PFSK-1 (cell line): Measurements from ENCODE around the gene RNASE7. TPM values are rescaled to one million over a fixed set of nuclear protein-coding genes. Genes with fewer than 3 reads are reported as not detected.

Source experiments
- FOXP2 ChIP-seq: optimal IDR thresholded peaks from 2 replicates; pipeline ENCODE3; 2011; ENCODE audit warnings: borderline replicate concordance, control low read depth, inconsistent platforms; ENCODE audit not compliant: insufficient read depth; ENCODE audit errors: extremely low read length, extremely low read depth
- POLR2AphosphoS5 ChIP-seq: IDR thresholded peaks from 2 replicates; pipeline ENCODE4 v1.6.1; 2012; ENCODE audit warnings: low read depth, mild to moderate bottlenecking, control low read depth, low read length, moderate library complexity
- REST ChIP-seq, 2 experiments: IDR thresholded peaks; 2 replicates each; pipeline versions ENCODE4 v1.6.1 to v1.8.0; 2011 to 2012; ENCODE audit warnings: low read depth in 2 of 2, low read length in 2 of 2, control low read depth in 1 of 2, inconsistent platforms in 1 of 2, mild to moderate bottlenecking in 1 of 2, moderate library complexity in 1 of 2; ENCODE audit not compliant: insufficient read depth in 1 of 2
- SIN3A ChIP-seq: IDR thresholded peaks from 2 replicates; pipeline ENCODE4 v1.6.1; 2012; ENCODE audit warnings: mild to moderate bottlenecking, low read length, moderate library complexity, borderline replicate concordance; ENCODE audit not compliant: insufficient read depth
- TAF1 ChIP-seq: IDR thresholded peaks from 2 replicates; pipeline ENCODE4 v1.6.1; 2012; ENCODE audit warnings: low read length, control low read depth, borderline replicate concordance; ENCODE audit not compliant: insufficient read depth
- polyA plus RNA-seq: library from polyadenylated mRNA; unstranded; fragments of >200 nt; gene quantifications from one replicate; pipeline ENCODE4 v1.2.1, GENCODE V29; 2012; ENCODE audit warnings: low read depth, missing spikeins; ENCODE audit not compliant: insufficient read length

RNASE7 gene
- polyA plus RNA-seq, result not detected

DNA sequence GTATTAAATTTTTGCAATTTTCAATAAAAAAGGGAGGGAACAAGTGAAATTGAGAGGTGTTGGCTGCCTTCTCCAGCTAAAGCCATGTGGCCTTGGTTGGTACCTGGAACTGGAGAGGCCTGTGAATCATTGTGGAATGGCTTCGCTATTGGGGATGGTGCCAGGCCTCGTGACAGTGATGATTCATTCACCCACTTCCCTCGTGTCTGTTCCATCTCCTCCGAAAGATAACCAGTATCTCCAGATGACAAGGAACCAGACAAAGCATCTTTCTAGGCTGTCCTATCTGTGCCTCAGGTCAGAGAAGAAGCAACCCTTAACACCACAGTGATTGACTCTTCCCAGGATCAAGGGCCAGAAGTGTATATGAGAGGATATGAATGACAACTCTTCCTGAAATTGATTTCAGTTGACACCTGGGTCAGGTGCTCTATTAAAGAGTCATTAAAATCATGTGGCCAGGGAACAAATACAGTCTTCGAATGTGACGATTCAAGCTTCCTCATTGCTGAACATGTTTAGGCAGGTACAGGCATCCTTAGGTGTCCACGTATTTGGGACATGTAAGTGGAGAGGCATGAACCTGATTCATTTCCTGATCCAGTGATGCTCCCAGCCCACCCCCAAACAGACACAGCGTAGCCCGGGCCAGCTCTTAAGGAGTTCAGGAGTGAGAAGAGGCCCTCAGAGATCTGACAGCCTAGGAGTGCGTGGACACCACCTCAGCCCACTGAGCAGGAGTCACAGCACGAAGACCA is at the start of gene RNASE7:
Gene RNASE7, plus strand, starts transcription at position 687 of the 758 bp plus-strand sequence. CDS start 631 bp downstream, outside the sequence.
- TF ChIP-seq TAF1 (no peak), POLR2AphosphoS5 (no peak), FOXP2 (no peak), SIN3A (no peak), REST (IDR thresholded peaks at IDR 0.05; ENCODE audit: insufficient read depth in 1 of 2, low read depth in 2 of 2, low read length in 2 of 2) (no peak)

DNA sequence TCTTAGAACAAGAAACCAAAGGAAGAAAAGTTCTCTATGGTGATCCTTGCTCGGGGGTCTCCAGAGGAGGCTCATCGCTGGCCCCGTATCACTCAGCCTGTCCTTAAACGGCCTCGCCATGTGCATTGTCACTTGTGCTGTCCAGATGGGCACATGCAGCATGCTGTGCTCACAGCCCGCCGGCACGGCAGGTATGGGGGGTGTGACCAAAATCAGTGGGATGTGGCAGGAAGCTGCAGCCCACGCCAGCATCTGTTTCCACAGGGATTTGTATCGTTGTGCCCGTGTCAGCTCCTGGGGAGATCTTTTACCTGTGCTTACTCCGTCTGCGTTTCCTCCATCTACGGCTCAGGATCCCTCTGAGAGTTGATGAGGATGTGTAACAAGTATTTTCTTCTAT is 45.6 kb upstream of the RNASE7 start:
- TF ChIP-seq REST (IDR thresholded peaks at IDR 0.05; ENCODE audit: insufficient read depth in 1 of 2, low read depth in 2 of 2, low read length in 2 of 2) (no peak), FOXP2 (no peak), POLR2AphosphoS5 (no peak), TAF1 (no peak), SIN3A (no peak)

DNA sequence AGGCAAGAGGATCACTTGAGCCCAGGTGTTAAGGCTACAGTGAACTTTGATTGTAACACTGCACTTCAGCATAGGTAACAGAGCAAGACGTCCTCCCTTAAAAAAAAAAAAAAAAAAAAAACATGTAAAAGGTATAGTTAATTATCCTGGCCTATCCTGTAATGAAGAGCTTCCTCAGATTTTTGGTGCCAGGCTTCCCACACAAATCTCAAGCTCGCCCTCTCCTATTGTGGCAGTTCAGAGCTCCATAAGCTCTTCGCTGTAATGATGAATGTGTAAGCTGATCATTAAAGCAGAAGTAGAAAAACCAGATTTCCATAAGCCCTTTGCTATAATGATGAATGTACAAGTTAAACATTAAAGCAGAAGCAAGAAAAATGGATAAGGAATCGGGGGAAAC is 45.0 kb upstream of the RNASE7 start:
- no peak for TF ChIP-seq REST (IDR thresholded peaks at IDR 0.05; ENCODE audit: insufficient read depth in 1 of 2, low read depth in 2 of 2, low read length in 2 of 2)
- no peak for TF ChIP-seq SIN3A
- TF ChIP-seq TAF1, result no peak
- TF ChIP-seq POLR2AphosphoS5, result no peak
- TF ChIP-seq FOXP2, result no peak

GRCh38 chr14:20997564-20997963 is 44.6 kb upstream of the RNASE7 start:
- TF ChIP-seq SIN3A (no peak), FOXP2 (no peak), POLR2AphosphoS5 (no peak), TAF1 (no peak), REST (IDR thresholded peaks at IDR 0.05; ENCODE audit: insufficient read depth in 1 of 2, low read depth in 2 of 2, low read length in 2 of 2) (no peak)
